Left lung (tissue), 10 donors: Measurements from ENCODE around the gene TICRR. TPM values are rescaled to one million over a fixed set of nuclear protein-coding genes. Genes with fewer than 3 reads are reported as not detected.
"Not testable (repeated sequence)": the region's sequence is repeated elsewhere in the genome, so short reads cannot be mapped to it uniquely, and the experiment has no call there.

Source experiments
- ATAC-seq: fragments of 200-7000 bp; cut with Tn5 transposase; one replicate; pipeline ENCODE4 v1.9.1; 2020; ENCODE audit warnings: moderate library complexity
- DNase-seq, 4 donors: peaks; one replicate each; pipeline ENCODE4 v3.0.0-alpha.2; 2013 to 2020
- H3K27ac ChIP-seq, 2 donors: fragments of 200-600 bp; sonication (generic) in 1 of 2; one replicate each; pipeline versions ENCODE4 v1.5.0 to v1.8.0; 2020 to 2021
- H3K27me3 ChIP-seq, 2 donors: fragments of 200-600 bp; sonication (generic) in 1 of 2; one replicate each; pipeline versions ENCODE4 v1.5.0 to v1.8.0; 2020 to 2021
- H3K36me3 ChIP-seq, 2 donors: fragments of 200-600 bp; sonication (generic) in 1 of 2; one replicate each; pipeline versions ENCODE4 v1.5.0 to v1.8.0; 2020 to 2021
- H3K4me1 ChIP-seq, 2 donors: fragments of 200-600 bp; one replicate each; pipeline ENCODE4 v1.8.0; 2021
- H3K4me3 ChIP-seq, 2 donors: fragments of 200-600 bp; sonication (generic) in 1 of 2; one replicate each; pipeline versions ENCODE4 v1.5.0 to v1.8.0; 2020 to 2021; ENCODE audit warnings: mild to moderate bottlenecking in 1 of 2
- H3K9me3 ChIP-seq, 2 donors: fragments of 200-600 bp; sonication (generic) in 1 of 2; one replicate each; pipeline versions ENCODE4 v1.5.0 to v1.8.0; 2020 to 2021
- CTCF ChIP-seq, 2 donors: fragments of 200-600 bp; sonication (generic) in 1 of 2; IDR thresholded peaks; one replicate each; pipeline versions ENCODE4 v1.5.0 to v1.8.0; 2021; ENCODE audit warnings: antibody characterized with exemption in 2 of 2
- intact Hi-C, 2 donors: fragments of 100-400 bp; cut with DNase I; formaldehyde crosslinking; loops; one replicate each; pipeline versions ENCODE4 v1.11.2 to v1.14.2; 2022
- polyA plus RNA-seq, 6 donors: library from polyadenylated mRNA; unstranded; fragments of 120-200 nt; gene quantifications; one replicate each; pipeline ENCODE4 v1.2.1, GENCODE V29; 2013; ENCODE audit not compliant: insufficient read length in 6 of 6
- total RNA-seq, 2 donors: library from RNA; stranded (reverse); fragmentation: NEBNext Ultra II Directional; extraction: Animal tissue kit (Norgen Biotek cat#: 25700); gene quantifications; one replicate each; pipeline ENCODE4 v1.2.1, GENCODE V29; 2021
- donor health status: DM: no; HTN: yes; CAD: no.
- donor health status: DM: no; HTN: no; CAD: no.

Gene TICRR
- total and polyA plus RNA-seq, 8 donors = 1.7 to 17.7 (median 10.2) TPM

- no peaks in the 10 kb centered on the region for H3K36me3 ChIP-seq
- intact Hi-C loops = no loop called here
- ATAC-seq (no peak), DNase-seq (no peak)
- H3K4me1 ChIP-seq = peaks cover 5 to 21% of the 10 kb centered on the region in 2 donors
- no peaks in the 10 kb centered on the region for H3K27me3 ChIP-seq
- no peak overlapping the region for H3K4me3 ChIP-seq
- no peak overlapping the region for H3K27ac ChIP-seq
- no peaks in the 10 kb centered on the region for H3K9me3 ChIP-seq
- no peak for TF ChIP-seq CTCF (IDR thresholded peaks at IDR 0.05)
These were observed 2.9 kb downstream of the TICRR start for GRCh38 chr15:89578146-89578545.

- H3K27ac ChIP-seq, DNase-seq, ATAC-seq, H3K9me3 ChIP-seq, H3K27me3 ChIP-seq, H3K36me3 ChIP-seq, H3K4me3 ChIP-seq, intact Hi-C loops: not testable (repeated sequence)
- H3K4me1 ChIP-seq = peaks cover 5 to 15% of the 10 kb centered on the region in 2 donors
These were observed 5.5 kb downstream of the TICRR start for GRCh38 chr15:89580747-89581146.

GRCh38 chr15:89586651-89587050 lies 11.4 kb downstream of the TICRR start:
- Histone ChIP-seq H3K4me3 (no peak overlapping the region), H3K4me1 (no peaks in the 10 kb centered on the region), H3K27ac (no peak overlapping the region), H3K9me3 (no peaks in the 10 kb centered on the region), H3K36me3 (peaks cover 0 to 3% of the 10 kb centered on the region in 2 donors), H3K27me3 (no peaks in the 10 kb centered on the region)
- intact Hi-C loops = no loop called here
- TF ChIP-seq CTCF (IDR thresholded peaks at IDR 0.05) = no peak
- DNase-seq (no peak), ATAC-seq (no peak)

- Histone ChIP-seq H3K9me3 (no peaks in the 10 kb centered on the region), H3K27me3 (no peaks in the 10 kb centered on the region), H3K36me3 (peaks cover 0 to 3% of the 10 kb centered on the region in 2 donors), H3K4me3 (no peak overlapping the region), H3K4me1 (no peaks in the 10 kb centered on the region), H3K27ac (no peak overlapping the region)
- ATAC-seq (no peak), DNase-seq (no peak)
- intact Hi-C loops = no loop called here
- TF ChIP-seq CTCF (IDR thresholded peaks at IDR 0.05) = no peak
These were observed 12.7 kb downstream of the TICRR start for GRCh38 chr15:89587955-89588354.

- no peaks in the 10 kb centered on the region for H3K27me3 ChIP-seq
- H3K4me1 ChIP-seq = no peaks in the 10 kb centered on the region
- intact Hi-C loops = no loop called here
- no peak overlapping the region for H3K4me3 ChIP-seq
- peaks cover 0 to 3% of the 10 kb centered on the region in 2 donors for H3K36me3 ChIP-seq
- no peak for TF ChIP-seq CTCF (IDR thresholded peaks at IDR 0.05)
- DNase-seq = no peak
- no peaks in the 10 kb centered on the region for H3K9me3 ChIP-seq
- no peak overlapping the region for H3K27ac ChIP-seq
- no peak for ATAC-seq
These were observed 16.6 kb downstream of the TICRR start for GRCh38 chr15:89591834-89592233.

- H3K4me3 ChIP-seq = no peak overlapping the region
- H3K27me3 ChIP-seq = no peaks in the 10 kb centered on the region
- no peaks in the 10 kb centered on the region for H3K9me3 ChIP-seq
- peaks cover 0 to 3% of the 10 kb centered on the region in 2 donors for H3K36me3 ChIP-seq
- H3K4me1 ChIP-seq = no peaks in the 10 kb centered on the region
- TF ChIP-seq CTCF (IDR thresholded peaks at IDR 0.05) = no peak
- DNase-seq (no peak), ATAC-seq (no peak)
- intact Hi-C loops = no loop called here
- H3K27ac ChIP-seq = no peak overlapping the region
These were observed 17.7 kb downstream of the TICRR start for GRCh38 chr15:89593018-89593417.
